GM21619 (cell line): ENCODE results near the gene INAVA.
"Not testable (repeated sequence)": the region's sequence is repeated elsewhere in the genome, so short reads cannot be mapped to it uniquely, and the experiment has no call there.

Experiments
- ATAC-seq: cut with Tn5 transposase; IDR thresholded peaks from one replicate; pipeline ENCODE4 v1.9.1; 2021; ENCODE audit not compliant: unreplicated experiment

The INAVA gene

GRCh38 chr1:200916681-200917080 is 22.0 kb downstream of the INAVA start:
- no peak for ATAC-seq

- no peak for ATAC-seq
Measured at GRCh38 chr1:200917291-200917817, 22.7 kb downstream of the INAVA start.

GRCh38 chr1:200918006-200918405 is 23.3 kb downstream of the INAVA start:
- no peak for ATAC-seq

- no peak for ATAC-seq
Measured at GRCh38 chr1:200919386-200919785, 24.7 kb downstream of the INAVA start.

GRCh38 chr1:200921571-200922110 is 26.9 kb downstream of the INAVA start:
- ATAC-seq = no peak

GRCh38 chr1:200922406-200922805 is 27.7 kb downstream of the INAVA start:
- ATAC-seq = no peak

GRCh38 chr1:200923601-200924000 is 28.9 kb downstream of the INAVA start:
- no peak for ATAC-seq

GRCh38 chr1:200925831-200926230 is 31.1 kb downstream of the INAVA start:
- ATAC-seq = no peak

GRCh38 chr1:200929530-200930278 is 35.0 kb downstream of the INAVA start:
- ATAC-seq = no peak

- ATAC-seq = not testable (repeated sequence)
Measured at GRCh38 chr1:200930285-200930684, 35.6 kb downstream of the INAVA start.

GRCh38 chr1:200931776-200932175 is 37.1 kb downstream of the INAVA start:
- ATAC-seq = no peak

GRCh38 chr1:200934676-200935245 is 40.1 kb downstream of the INAVA start:
- ATAC-seq = no peak

- ATAC-seq = not testable (repeated sequence)
Measured at GRCh38 chr1:200935286-200935962, 40.7 kb downstream of the INAVA start.

GRCh38 chr1:200938955-200939354 is 44.3 kb downstream of the INAVA start:
- ATAC-seq = no peak

GRCh38 chr1:200945111-200945510 is 50.4 kb downstream of the INAVA start:
- ATAC-seq = no peak

- ATAC-seq = no peak
Measured at GRCh38 chr1:200947059-200947566, 52.4 kb downstream of the INAVA start.

- no peak for ATAC-seq
Measured at GRCh38 chr1:200949626-200950025, 54.9 kb downstream of the INAVA start.

- ATAC-seq = no peak
Measured at GRCh38 chr1:200951016-200951415, 56.3 kb downstream of the INAVA start.

- no peak for ATAC-seq
Measured at GRCh38 chr1:200954434-200954833, 59.7 kb downstream of the INAVA start.

GRCh38 chr1:200958597-200958996 is 63.9 kb downstream of the INAVA start:
- ATAC-seq = no peak

- ATAC-seq = no peak
Measured at GRCh38 chr1:200959411-200959921, 64.8 kb downstream of the INAVA start.
